GM23248 (cell line): ENCODE measurements around the gene PAQR9.

Experiments used
- EZH2 ChIP-seq: fragments of 200-600 bp; sonication (generic); IDR thresholded peaks from 2 replicates; pipeline ENCODE4 v1.6.1; 2018; ENCODE audit warnings: antibody characterized with exemption, mild to moderate bottlenecking; ENCODE audit not compliant: insufficient read depth, poor library complexity, severe bottlenecking
- EZH2phosphoT487 ChIP-seq: fragments of 200-600 bp; sonication (generic); IDR thresholded peaks from 2 replicates; pipeline ENCODE4 v1.6.1; 2018; ENCODE audit warnings: antibody characterized with exemption, moderate library complexity, mild to moderate bottlenecking, low read depth; ENCODE audit not compliant: insufficient read depth

- TF ChIP-seq EZH2 (no peak), EZH2phosphoT487 (no peak)
Measured at GRCh38 chr3:142944342-142944741, 19.1 kb downstream of the PAQR9 start.
